GM18951 (cell line): ENCODE data around the gene NGF.
"Not testable (repeated sequence)": the region's sequence is repeated elsewhere in the genome, so short reads cannot be mapped to it uniquely, and the experiment has no call there.

Experiments used
- POLR2A ChIP-seq: IDR thresholded peaks from 4 replicates; pipeline ENCODE4 v1.6.1; 2011; ENCODE audit warnings: mild to moderate bottlenecking; ENCODE audit not compliant: insufficient read length, insufficient read depth; ENCODE audit errors: extremely low read depth
- in situ Hi-C: fragments of 300-500 bp; cut with MboI; formaldehyde crosslinking; loops from one replicate; pipeline ENCODE4 v1.12.0; 2022; ENCODE audit warnings: low sequenced_read_pairs, mixed read lengths, inconsistent platforms; ENCODE audit not compliant: unreplicated experiment

The NGF gene

GRCh38 chr1:115312742-115313141 is 25.3 kb downstream of the NGF start:
- TF ChIP-seq POLR2A = no peak

GRCh38 chr1:115311474-115311989 is 26.5 kb downstream of the NGF start:
- TF ChIP-seq POLR2A = no peak
- in situ Hi-C loops = no loop called here

More at GRCh38 chr1:115312742-115313141, 25.3 kb downstream of the NGF start:
- in situ Hi-C loops = no loop called here

- in situ Hi-C loops = no loop called here
- no peak for TF ChIP-seq POLR2A
Measured at GRCh38 chr1:115310581-115311473, 27.2 kb downstream of the NGF start.

GRCh38 chr1:115309504-115309903 is 28.5 kb downstream of the NGF start:
- in situ Hi-C loops = not testable (repeated sequence)

GRCh38 chr1:115308969-115309368 is 29.1 kb downstream of the NGF start:
- in situ Hi-C loops = no loop called here
- no peak for TF ChIP-seq POLR2A

GRCh38 chr1:115307661-115308060 is 30.4 kb downstream of the NGF start:
- TF ChIP-seq POLR2A = no peak
- in situ Hi-C loops = no loop called here

- TF ChIP-seq POLR2A = no peak
- in situ Hi-C loops = no loop called here
Measured at GRCh38 chr1:115306146-115306545, 31.9 kb downstream of the NGF start.

GRCh38 chr1:115303364-115303763 is 34.7 kb downstream of the NGF start:
- TF ChIP-seq POLR2A = no peak
- in situ Hi-C loops = no loop called here

- in situ Hi-C loops = no loop called here
- TF ChIP-seq POLR2A = no peak
Measured at GRCh38 chr1:115302390-115302961, 35.6 kb downstream of the NGF start.

- in situ Hi-C loops = no loop called here
- no peak for TF ChIP-seq POLR2A
Measured at GRCh38 chr1:115301438-115302020, 36.5 kb downstream of the NGF start.

GRCh38 chr1:115300087-115300876 is 37.8 kb downstream of the NGF start:
- TF ChIP-seq POLR2A = no peak
- in situ Hi-C loops = no loop called here

- in situ Hi-C loops = no loop called here
- no peak for TF ChIP-seq POLR2A
Measured at GRCh38 chr1:115299266-115299665, 38.8 kb downstream of the NGF start.

GRCh38 chr1:115296981-115297380 is 41.1 kb downstream of the NGF start:
- in situ Hi-C loops = no loop called here
- no peak for TF ChIP-seq POLR2A
